GM21526 (cell line): Measurements from ENCODE around the gene COL6A3.

Source experiments
- ATAC-seq: cut with Tn5 transposase; IDR thresholded peaks from one replicate; pipeline ENCODE4 v1.9.1; 2021; ENCODE audit warnings: moderate library complexity; ENCODE audit not compliant: unreplicated experiment, low FRiP score

Gene COL6A3

GRCh38 chr2:237278568-237278967 is 135.4 kb downstream of the COL6A3 start:
- no peak for ATAC-seq

GRCh38 chr2:237276716-237277490 is 137.1 kb downstream of the COL6A3 start:
- ATAC-seq = no peak
